ENCODE results near the gene KLF15.

DNA sequence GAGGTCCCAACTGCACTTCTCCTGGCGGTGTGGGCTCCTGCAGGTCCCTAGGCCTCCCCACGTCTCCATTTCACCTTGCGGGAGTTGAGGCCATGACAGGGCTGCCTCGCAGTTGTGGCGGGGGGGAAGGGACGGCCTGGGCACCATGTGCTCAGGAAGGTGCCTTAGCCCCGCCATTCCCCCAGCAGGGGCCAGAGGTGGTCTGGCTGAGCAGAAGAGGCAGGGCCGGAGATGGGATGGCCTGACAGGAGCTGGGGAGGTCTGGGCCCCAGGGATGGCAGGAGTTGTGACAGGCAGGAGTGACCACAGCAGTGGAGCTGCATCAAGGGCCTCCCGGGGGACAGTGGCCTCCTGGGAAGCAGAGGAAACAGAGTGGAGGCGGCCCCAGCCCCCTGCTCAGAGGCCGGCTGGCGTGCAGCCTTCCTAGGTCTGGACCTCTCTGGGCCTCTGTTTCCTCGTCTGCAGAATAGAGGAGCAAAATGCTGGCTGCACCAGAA lies 18.7 kb upstream of the KLF15 start:
- TF ChIP-seq, protein P1, sequence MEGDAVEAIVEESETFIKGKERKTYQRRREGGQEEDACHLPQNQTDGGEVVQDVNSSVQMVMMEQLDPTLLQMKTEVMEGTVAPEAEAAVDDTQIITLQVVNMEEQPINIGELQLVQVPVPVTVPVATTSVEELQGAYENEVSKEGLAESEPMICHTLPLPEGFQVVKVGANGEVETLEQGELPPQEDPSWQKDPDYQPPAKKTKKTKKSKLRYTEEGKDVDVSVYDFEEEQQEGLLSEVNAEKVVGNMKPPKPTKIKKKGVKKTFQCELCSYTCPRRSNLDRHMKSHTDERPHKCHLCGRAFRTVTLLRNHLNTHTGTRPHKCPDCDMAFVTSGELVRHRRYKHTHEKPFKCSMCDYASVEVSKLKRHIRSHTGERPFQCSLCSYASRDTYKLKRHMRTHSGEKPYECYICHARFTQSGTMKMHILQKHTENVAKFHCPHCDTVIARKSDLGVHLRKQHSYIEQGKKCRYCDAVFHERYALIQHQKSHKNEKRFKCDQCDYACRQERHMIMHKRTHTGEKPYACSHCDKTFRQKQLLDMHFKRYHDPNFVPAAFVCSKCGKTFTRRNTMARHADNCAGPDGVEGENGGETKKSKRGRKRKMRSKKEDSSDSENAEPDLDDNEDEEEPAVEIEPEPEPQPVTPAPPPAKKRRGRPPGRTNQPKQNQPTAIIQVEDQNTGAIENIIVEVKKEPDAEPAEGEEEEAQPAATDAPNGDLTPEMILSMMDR (IDR thresholded peaks at IDR 0.05) = no peak
- no peak for TF ChIP-seq POLR2A (IDR thresholded peaks at IDR 0.05)

Data from lower leg skin (tissue), 3 donors.